Cerebellar nuclear complex (tissue), 1 donor: Measurements from ENCODE around the gene RBM7.

Source experiments
- DNase-seq, 2 experiments: peaks; one replicate each; lab custom pipeline; 2025; lab: John Stamatoyannopoulos, UW

The RBM7 gene

GRCh38 chr11:114396916-114397315 is 3.5 kb upstream of the RBM7 start:
- no peak for DNase-seq

GRCh38 chr11:114397349-114397982 is 3.0 kb upstream of the RBM7 start:
- no peak for DNase-seq

- DNase-seq: no peak
Observed at GRCh38 chr11:114398303-114398920, 2.1 kb upstream of the RBM7 start.

- DNase-seq: no peak
Observed at GRCh38 chr11:114399490-114400215, 813 bp upstream of the RBM7 start.

- no peak for DNase-seq
Observed at GRCh38 chr11:114400915-114401223, 403 bp downstream of the RBM7 start.

GRCh38 chr11:114401311-114401710 is 845 bp downstream of the RBM7 start:
- DNase-seq: no peak

GRCh38 chr11:114412946-114413345 is 12.5 kb downstream of the RBM7 start:
- DNase-seq: no peak

GRCh38 chr11:114413958-114414357 is 13.5 kb downstream of the RBM7 start:
- DNase-seq: no peak

- no peak for DNase-seq
Observed at GRCh38 chr11:114416441-114416961, 16.0 kb downstream of the RBM7 start.

- DNase-seq: no peak
Observed at GRCh38 chr11:114426280-114426679, 25.8 kb downstream of the RBM7 start.

- no peak for DNase-seq
Observed at GRCh38 chr11:114430290-114430689, 29.8 kb downstream of the RBM7 start.

- DNase-seq: no peak
Observed at GRCh38 chr11:114432893-114433292, 32.4 kb downstream of the RBM7 start.

- DNase-seq: no peak
Observed at GRCh38 chr11:114433376-114433775, 32.9 kb downstream of the RBM7 start.

GRCh38 chr11:114438303-114438702 is 37.8 kb downstream of the RBM7 start:
- no peak for DNase-seq

GRCh38 chr11:114439229-114440120 is 39.0 kb downstream of the RBM7 start, which contains the start of gene REXO2:
TSS of gene REXO2 (plus strand) at chr11:114439467. CDS start at chr11:114439529, 62 bp downstream.
- DNase-seq: peak; percentile 53 to 81

- DNase-seq: no peak
Observed at GRCh38 chr11:114440121-114440860, 39.8 kb downstream of the RBM7 start.

- DNase-seq: no peak
Observed at GRCh38 chr11:114440971-114441763, 40.7 kb downstream of the RBM7 start.

GRCh38 chr11:114441921-114442320 is 41.5 kb downstream of the RBM7 start:
- no peak for DNase-seq

GRCh38 chr11:114442536-114442935 is 42.1 kb downstream of the RBM7 start:
- DNase-seq: no peak

- no peak for DNase-seq
Observed at GRCh38 chr11:114447444-114447843, 47.0 kb downstream of the RBM7 start.

- DNase-seq: no peak
Observed at GRCh38 chr11:114447892-114448291, 47.4 kb downstream of the RBM7 start.
